Activated T-cell treated with anti-CD3 and anti-CD28 coated beads, Interleukin-2, amount 50 U/mL, for 24 hours (primary cell): Measurements from ENCODE around the gene PRPS1L1.

Experiments used
- DNase-seq: peaks from one replicate; pipeline ENCODE4 v3.0.0-alpha.2; 2020
- H3K27ac Mint-ChIP-seq: 2 replicates; pipeline ENCODE4 v1.8.0; 2020; ENCODE audit warnings: mild to moderate bottlenecking, mixed read lengths
- H3K27me3 Mint-ChIP-seq: 2 replicates; pipeline ENCODE4 v1.8.0; 2020; ENCODE audit warnings: mixed read lengths
- H3K36me3 Mint-ChIP-seq: 2 replicates; pipeline ENCODE4 v1.8.0; 2020; ENCODE audit warnings: low read depth, mixed read lengths
- H3K4me1 Mint-ChIP-seq: 2 replicates; pipeline ENCODE4 v1.8.0; 2020; ENCODE audit warnings: low read depth, mixed read lengths
- H3K4me3 Mint-ChIP-seq: 2 replicates; pipeline ENCODE4 v1.8.0; 2020; ENCODE audit warnings: mild to moderate bottlenecking, moderate library complexity, mixed read lengths
- H3K9me3 Mint-ChIP-seq: 2 replicates; pipeline ENCODE4 v1.8.0; 2020; ENCODE audit warnings: mixed read lengths

Gene PRPS1L1

DNA sequence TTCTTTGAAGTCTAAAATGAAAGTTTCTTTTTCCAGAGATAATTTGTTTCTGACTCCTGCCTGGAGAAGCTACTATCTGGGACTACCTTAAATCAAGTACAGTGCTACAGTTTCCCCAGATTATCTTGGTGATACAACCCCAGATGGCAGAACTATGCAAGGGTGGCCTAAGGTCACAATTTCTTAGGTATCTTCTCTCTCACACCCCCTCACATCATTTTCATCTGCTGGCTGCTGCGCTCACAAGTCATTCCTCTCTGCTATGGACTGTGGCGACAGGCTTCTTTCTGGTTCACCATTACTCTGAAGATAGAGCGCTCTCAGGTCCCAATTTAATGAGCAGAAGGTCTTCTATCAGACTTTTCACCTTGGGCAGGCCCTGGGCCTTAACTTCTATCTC, 9.1 kb upstream of the PRPS1L1 start:
- Mint-ChIP-seq H3K4me3 (no peak overlapping the region), H3K27me3 (no peaks in the 10 kb centered on the region), H3K9me3 (no peaks in the 10 kb centered on the region), H3K27ac (no peak overlapping the region), H3K4me1 (no peaks in the 10 kb centered on the region), H3K36me3 (no peaks in the 10 kb centered on the region)
- DNase-seq, result no peak

DNA sequence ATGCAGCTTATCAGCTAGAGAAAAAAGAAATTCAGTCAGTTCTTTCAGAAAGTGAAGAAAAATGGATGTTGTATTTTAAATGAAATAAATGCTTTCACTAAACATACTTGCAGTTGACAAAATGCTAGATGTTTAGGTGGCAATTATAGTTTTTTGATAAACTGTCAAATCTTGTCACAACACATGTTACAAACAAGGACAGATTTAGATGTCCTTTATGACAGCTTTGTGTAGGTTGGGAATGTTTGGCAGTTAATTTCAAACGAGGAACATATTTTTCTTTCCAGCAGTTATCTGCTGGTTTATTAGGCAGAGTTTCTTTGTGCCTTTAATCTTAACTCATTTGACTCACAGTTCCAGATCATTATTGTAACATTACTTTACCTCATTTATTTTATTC, 3.1 kb upstream of the PRPS1L1 start:
- Mint-ChIP-seq H3K9me3 (no peaks in the 10 kb centered on the region), H3K4me1 (no peaks in the 10 kb centered on the region), H3K36me3 (no peaks in the 10 kb centered on the region), H3K27ac (no peak overlapping the region), H3K27me3 (peaks cover 6% of the 10 kb centered on the region), H3K4me3 (no peak overlapping the region)
- no peak for DNase-seq

DNA sequence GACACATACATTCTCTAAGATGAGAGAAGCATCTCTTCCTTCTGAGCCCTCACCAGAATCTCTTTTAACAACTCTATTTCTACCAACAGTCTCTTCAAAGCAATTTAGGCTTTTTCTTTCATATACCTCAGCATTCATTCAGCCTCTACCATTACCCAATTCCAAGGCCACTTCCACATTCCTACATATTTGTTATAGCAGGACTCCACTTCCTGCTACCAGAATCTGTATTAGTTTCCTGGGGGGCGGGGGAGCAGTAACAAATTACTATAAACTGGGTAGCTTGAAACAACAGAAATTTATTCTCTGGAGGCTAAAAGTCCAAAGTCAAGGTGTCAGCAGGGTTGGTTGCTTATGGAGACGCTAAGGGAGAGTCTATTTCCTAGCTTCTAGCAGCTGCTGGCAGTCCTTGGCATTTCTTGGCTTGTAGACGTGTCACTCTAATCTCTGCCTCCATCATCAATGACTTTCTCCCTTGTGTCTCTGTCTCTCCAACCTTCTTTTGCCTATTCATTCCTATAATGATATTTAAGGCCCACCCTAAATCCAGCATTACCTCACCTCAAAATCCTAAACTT, 7.4 kb downstream of the PRPS1L1 start:
- Mint-ChIP-seq H3K36me3 (no peaks in the 10 kb centered on the region), H3K27ac (no peak overlapping the region), H3K27me3 (peaks cover 17% of the 10 kb centered on the region), H3K4me3 (no peak overlapping the region), H3K9me3 (no peaks in the 10 kb centered on the region), H3K4me1 (no peaks in the 10 kb centered on the region)
- no peak for DNase-seq

DNA sequence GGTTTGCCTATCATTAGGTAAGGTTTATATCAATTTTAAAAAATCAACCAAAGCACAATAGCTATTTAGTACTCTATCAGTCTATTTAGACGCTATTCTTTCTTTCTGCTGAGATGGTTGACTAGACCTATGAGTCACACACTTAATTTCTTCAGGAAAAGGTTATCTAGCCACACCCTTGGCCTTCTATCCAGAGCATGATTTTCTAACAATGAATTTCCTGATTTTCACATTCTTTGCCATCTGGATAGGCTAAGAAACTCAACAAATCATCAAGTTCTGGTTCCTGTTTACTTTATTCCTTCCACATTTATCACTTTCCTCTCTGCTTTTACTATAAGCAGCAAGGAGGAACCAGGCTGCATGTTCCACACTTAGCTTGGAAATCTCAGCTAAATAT, 8.1 kb downstream of the PRPS1L1 start:
- no peak for DNase-seq
- Mint-ChIP-seq H3K36me3 (no peaks in the 10 kb centered on the region), H3K9me3 (no peaks in the 10 kb centered on the region), H3K27me3 (peaks cover 21% of the 10 kb centered on the region), H3K4me1 (no peaks in the 10 kb centered on the region), H3K4me3 (no peak overlapping the region), H3K27ac (no peak overlapping the region)

DNA sequence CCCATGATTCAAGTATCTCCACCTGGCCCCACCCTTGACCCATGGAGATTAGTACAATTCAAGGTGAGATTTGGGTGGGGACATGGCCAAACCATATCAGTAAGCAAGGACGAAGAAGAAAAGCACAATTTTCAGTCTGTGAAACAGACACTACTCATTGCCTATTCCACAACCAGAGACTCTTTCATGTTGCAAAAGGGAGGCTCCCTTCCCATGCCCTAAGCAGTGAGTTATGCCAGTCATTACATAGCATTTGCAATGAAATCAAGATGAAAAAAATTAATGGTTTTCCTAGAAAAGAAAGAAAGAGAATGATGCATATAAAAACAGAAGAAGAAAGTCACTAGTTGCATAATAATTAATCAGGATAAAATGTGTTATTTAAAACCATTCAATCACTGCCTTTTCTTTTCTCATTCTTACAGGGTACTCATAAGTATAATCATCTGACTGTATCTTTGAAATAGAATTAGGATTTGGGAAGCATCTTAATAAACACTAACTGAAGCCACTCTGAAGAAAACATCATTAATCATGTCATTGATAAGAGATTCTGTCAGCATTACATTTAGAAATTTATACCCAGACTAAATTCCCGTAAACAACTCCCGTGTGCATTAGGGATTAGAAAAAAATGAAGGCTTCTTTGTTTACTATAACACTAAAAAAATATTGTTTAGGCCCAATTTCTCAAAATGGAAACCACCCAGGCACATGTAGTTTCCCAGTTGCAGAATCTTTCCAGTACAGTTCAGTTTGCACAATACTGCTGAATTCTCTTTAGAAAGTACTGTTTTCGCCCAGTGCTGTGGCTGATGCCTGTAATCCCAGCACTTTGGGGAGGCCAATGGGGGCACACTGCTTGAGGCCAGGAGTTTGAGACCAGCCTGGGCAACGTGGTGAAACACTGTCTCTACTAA, 9.1 kb downstream of the PRPS1L1 start:
- no peaks in the 10 kb centered on the region for H3K4me1 Mint-ChIP-seq
- no peaks in the 10 kb centered on the region for H3K9me3 Mint-ChIP-seq
- H3K27ac Mint-ChIP-seq, result no peak overlapping the region
- peaks cover 26% of the 10 kb centered on the region for H3K27me3 Mint-ChIP-seq
- H3K4me3 Mint-ChIP-seq, result no peak overlapping the region
- DNase-seq, result no peak
- H3K36me3 Mint-ChIP-seq, result no peaks in the 10 kb centered on the region

DNA sequence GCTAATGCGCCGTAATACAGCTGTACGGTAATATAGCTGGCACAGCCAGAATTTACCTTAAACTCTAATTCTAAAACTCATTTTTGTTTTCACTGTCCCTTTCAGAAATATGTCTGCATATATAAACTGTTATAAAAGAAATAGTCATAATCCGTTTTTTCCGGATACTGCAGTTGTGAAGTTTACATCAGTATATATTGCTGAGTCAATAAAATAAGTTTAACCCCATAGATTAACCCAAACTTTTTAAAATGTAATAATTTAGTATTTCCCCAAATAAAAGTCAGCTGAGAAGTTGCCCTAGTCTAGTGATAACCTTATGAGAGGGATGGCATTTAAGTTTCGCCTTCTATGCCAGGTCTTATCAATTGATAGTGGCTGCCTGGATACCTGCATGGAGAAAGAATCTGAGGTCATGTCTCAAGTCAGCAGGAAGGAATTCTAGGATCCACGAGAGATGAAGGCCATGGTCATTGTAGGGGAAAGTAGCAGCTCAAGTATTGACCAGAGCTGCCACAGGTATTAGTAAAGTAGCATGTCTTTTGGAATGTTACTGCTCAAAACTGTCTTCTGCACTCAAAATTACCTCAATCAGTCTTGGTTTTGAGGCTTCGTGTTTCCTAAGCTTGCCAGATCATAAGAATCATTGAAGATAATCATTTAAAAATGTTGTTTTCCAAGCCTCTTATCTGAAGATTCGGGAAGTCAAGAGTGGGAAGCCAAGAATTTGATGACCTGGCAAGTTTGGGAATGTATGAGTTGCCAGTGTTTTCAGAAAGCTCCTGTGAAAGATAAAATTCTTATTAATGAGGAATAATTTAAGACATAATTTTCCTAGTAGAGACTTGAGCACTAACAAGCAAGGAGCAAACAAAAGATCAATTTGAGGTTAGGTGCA, 10.8 kb downstream of the PRPS1L1 start:
- no peak for DNase-seq
- H3K4me3 Mint-ChIP-seq, result no peak overlapping the region
- H3K36me3 Mint-ChIP-seq, result no peaks in the 10 kb centered on the region
- no peaks in the 10 kb centered on the region for H3K9me3 Mint-ChIP-seq
- peaks cover 33% of the 10 kb centered on the region for H3K27me3 Mint-ChIP-seq
- H3K27ac Mint-ChIP-seq, result no peak overlapping the region
- H3K4me1 Mint-ChIP-seq, result no peaks in the 10 kb centered on the region

DNA sequence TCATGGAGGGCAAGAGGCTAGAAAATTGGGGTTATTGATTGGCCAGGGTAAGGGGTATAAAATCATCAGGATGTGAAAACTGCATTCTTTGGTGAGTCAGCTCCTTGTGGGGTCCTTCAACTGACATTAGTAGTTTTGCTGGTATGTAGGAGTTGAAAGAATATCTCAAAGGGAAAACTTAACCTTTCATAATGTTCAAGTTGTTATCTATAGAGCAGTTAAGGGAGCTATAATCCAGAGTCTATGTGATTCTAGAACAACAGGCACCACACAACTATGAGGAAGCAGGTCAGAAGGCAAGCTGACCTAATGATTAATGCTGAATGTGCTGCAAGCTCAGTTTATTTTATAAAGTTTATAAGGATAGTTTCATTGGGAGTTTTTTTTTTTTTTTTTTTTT, 13.7 kb downstream of the PRPS1L1 start:
- H3K9me3 Mint-ChIP-seq, result no peaks in the 10 kb centered on the region
- no peaks in the 10 kb centered on the region for H3K36me3 Mint-ChIP-seq
- peaks cover 43% of the 10 kb centered on the region for H3K27me3 Mint-ChIP-seq
- DNase-seq, result no peak
- H3K27ac Mint-ChIP-seq, result no peak overlapping the region
- no peaks in the 10 kb centered on the region for H3K4me1 Mint-ChIP-seq
- H3K4me3 Mint-ChIP-seq, result no peak overlapping the region

DNA sequence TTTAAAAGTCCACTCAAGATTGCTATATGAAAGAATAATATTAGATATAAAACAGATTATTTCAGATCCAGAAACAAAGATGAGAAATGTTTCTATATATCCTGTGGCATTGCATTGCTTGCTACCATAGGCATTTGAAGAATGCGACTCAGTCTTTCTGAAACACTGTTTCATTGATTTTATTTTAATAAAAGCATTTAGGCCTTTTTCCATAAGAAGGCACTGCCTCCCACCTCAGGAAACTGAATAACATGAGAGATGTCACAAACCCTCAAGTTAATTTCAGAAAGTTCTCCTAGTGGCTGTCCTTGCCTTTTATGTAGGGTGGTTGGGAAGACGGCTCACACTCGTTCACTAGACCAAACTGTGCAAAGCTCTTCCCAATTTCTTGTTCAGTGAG, 23.3 kb downstream of the PRPS1L1 start:
- Mint-ChIP-seq H3K4me3 (no peak overlapping the region), H3K9me3 (peaks cover 7% of the 10 kb centered on the region), H3K4me1 (no peaks in the 10 kb centered on the region), H3K27me3 (peaks cover 2% of the 10 kb centered on the region), H3K36me3 (no peaks in the 10 kb centered on the region), H3K27ac (no peak overlapping the region)
- DNase-seq, result no peak

DNA sequence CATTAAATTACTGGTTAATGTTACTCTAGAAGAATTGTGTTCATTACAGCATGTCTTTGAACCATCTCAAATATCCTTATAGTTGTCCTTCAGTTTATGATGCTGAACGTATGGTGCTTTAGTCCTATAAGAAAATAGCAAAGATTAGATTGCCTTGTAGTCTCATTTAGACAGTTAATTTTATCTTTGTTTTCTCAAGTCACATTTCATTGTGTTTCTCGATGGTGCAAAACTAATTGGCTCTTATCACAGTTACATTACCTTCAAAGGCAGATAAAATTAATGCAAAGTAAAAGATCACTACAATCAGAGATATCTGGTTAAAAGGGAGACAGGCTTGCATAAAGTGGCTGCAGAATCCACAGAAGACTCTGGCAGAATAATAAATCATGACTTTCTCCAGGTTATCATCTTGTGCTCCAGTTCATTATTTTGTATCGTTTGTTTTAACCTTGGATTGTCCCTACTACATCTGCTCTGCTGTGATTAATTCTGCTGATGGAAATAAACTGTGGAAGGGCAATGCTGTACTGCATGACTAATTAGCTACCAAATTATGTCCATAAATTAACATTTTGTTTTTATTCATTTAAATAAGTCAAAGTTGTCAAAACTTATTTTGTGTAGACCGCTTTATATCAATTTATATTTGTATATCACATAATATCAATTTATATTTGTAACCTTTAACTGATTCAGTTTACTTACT, 24.2 kb downstream of the PRPS1L1 start:
- Mint-ChIP-seq H3K9me3 (peaks cover 7% of the 10 kb centered on the region), H3K4me3 (no peak overlapping the region)
- no peak for DNase-seq

DNA sequence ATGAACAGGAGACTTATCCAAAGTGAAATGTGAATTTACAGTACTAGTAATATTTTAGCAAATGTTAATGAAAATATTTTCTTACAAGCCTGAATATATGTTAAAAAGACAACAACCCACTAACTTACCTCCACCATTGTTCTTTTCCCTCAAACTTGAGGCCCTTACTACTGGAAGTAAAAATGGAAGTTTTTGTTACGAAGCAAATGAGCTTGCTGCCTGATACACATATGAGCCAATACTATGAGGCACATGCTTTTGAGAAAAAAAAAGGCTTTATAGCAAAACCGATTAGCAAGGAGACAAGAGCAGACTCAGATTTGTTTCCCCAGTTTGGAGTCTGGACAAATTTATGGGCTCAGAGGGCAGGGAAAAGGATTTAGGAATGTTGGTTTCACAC, 29.0 kb downstream of the PRPS1L1 start:
- Mint-ChIP-seq H3K36me3 (no peaks in the 10 kb centered on the region), H3K4me1 (peaks cover 7% of the 10 kb centered on the region), H3K27me3 (peaks cover 4% of the 10 kb centered on the region), H3K27ac (no peak overlapping the region), H3K9me3 (peaks cover 2% of the 10 kb centered on the region), H3K4me3 (no peak overlapping the region)
- DNase-seq, result no peak

More for the DNA sequence above, 24.2 kb downstream of the PRPS1L1 start:
- H3K27ac Mint-ChIP-seq, result no peak overlapping the region
- H3K36me3 Mint-ChIP-seq, result no peaks in the 10 kb centered on the region
- no peaks in the 10 kb centered on the region for H3K4me1 Mint-ChIP-seq
- H3K27me3 Mint-ChIP-seq, result peaks cover 6% of the 10 kb centered on the region

DNA sequence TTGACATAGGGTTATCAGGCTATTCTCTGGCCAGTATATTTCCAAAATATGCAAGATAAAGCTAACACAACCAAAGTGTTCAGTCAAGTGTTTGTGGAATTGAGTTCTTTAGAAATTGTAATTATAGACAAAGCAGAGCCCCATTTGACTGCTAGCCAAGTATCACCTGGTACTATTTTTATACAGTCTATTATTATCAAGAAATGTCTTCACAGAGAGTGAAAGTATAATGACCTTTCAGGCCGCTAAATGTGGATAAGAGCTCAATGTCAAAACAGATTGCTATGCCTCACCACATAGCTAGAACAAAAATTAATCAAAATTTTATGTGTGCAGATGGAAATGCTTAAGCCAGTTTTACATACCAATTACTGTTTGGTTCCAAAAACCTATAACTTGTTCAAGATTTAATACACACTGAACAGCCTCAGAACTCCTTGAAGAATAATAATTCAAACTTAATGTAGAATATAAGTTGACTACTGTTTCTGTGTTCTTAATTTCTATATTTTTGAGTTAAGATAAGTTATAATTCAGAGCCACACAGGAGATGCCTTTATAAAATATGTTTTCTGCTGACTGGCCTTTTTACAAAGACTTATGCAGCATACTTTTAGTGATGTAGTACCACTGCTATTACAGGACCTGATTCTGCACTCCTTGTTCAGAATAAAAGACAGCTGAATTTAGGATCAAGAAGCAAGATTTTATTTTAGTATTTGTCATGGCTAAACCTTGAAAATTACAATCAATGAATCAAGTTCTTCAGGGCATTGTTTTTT, 31.0 kb downstream of the PRPS1L1 start:
- Mint-ChIP-seq H3K27ac (no peak overlapping the region), H3K9me3 (peaks cover 2% of the 10 kb centered on the region), H3K27me3 (peaks cover 10% of the 10 kb centered on the region), H3K36me3 (no peaks in the 10 kb centered on the region), H3K4me1 (peaks cover 10% of the 10 kb centered on the region), H3K4me3 (no peak overlapping the region)
- DNase-seq, result no peak

DNA sequence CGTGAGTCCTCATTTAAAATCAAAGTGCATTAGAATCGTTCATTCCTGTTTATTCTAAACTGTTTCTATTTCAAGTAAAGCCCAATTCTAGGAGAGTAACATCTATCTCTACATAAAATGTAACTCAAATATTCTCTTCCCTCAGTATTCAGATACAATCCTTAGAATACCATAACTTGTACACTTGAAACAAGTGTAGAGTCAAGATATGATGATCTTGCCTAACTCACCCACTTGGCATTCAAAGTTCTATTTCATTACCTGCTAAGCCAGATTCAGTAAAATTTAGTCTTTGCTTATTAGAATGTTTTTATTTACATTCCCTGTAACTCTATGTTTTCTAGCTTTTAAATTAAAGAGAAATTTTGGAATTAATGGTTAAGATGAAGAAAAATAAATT, 31.6 kb downstream of the PRPS1L1 start:
- peaks cover 10% of the 10 kb centered on the region for H3K4me1 Mint-ChIP-seq
- no peak overlapping the region for H3K4me3 Mint-ChIP-seq
- peaks cover 10% of the 10 kb centered on the region for H3K27me3 Mint-ChIP-seq
- no peaks in the 10 kb centered on the region for H3K36me3 Mint-ChIP-seq
- no peak overlapping the region for H3K27ac Mint-ChIP-seq
- peaks cover 2% of the 10 kb centered on the region for H3K9me3 Mint-ChIP-seq
- DNase-seq, result no peak

DNA sequence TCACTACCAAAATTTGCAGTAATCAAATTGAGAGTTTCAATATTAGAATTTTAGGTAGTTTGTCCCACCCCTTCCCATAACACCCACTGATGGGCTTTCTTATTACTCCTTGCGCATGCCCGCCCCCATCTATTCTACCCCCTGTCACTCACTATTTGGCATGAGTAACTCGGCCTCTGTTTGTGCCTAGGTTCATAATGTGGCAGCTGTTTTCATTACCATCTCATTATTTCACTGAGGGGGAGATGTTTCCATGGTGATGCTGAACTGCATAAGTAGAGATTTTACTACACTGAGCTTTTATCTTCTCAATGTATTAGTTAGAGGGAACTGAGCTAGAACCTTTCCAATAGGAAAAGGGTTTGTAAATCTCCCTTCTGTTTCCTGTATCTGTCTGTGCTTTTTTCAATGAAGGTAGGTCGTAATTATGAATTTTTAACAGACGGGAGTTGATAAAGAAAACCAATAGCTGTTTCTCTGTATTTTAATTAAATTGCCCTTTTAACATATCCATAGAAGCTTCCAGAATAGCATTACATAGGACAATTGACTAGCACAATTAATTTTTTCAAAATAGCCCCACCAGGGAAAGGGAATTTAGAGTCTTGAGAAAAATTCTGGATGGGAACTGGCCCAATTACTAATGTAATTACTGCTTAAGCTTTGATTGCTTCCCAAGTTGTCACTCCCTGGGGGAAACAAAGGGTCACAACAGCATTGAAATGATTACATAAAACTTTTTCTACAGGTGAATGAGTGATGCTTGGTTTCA, 33.4 kb downstream of the PRPS1L1 start:
- H3K27ac Mint-ChIP-seq, result no peak overlapping the region
- no peak overlapping the region for H3K4me3 Mint-ChIP-seq

More for the DNA sequence above, 33.4 kb downstream of the PRPS1L1 start:
- H3K9me3 Mint-ChIP-seq, result no peaks in the 10 kb centered on the region
- no peak for DNase-seq
- peaks cover 10% of the 10 kb centered on the region for H3K27me3 Mint-ChIP-seq
- peaks cover 10% of the 10 kb centered on the region for H3K4me1 Mint-ChIP-seq
- no peaks in the 10 kb centered on the region for H3K36me3 Mint-ChIP-seq
